Measurements from ENCODE around the gene BTBD10.

BTBD10 gene

GRCh38 chr11:13343067-13343466, 120.0 kb downstream of the BTBD10 start:
- Histone ChIP-seq H3K4me3 (ENCODE audit: low read length) (no peak overlapping the region), H3K27me3 (ENCODE audit: control insufficient read depth, insufficient read depth, low read length) (no peaks in the 10 kb centered on the region), H3K9me3 (ENCODE audit: control insufficient read depth, insufficient read depth, low read length) (no peaks in the 10 kb centered on the region), H3K36me3 (ENCODE audit: control insufficient read depth, insufficient read depth, low read length) (no peaks in the 10 kb centered on the region), H3K4me1 (ENCODE audit: control insufficient read depth, insufficient read depth, low read length) (no peaks in the 10 kb centered on the region), H3K27ac (ENCODE audit: low read length) (no peak overlapping the region)
- WGBS (ENCODE audit: insufficient coverage, insufficient read length) = no CpG with 5 or more reads among the region's 4 CpGs
- no peak for DNase-seq (ENCODE audit: low read depth, low spot score)

DNA sequence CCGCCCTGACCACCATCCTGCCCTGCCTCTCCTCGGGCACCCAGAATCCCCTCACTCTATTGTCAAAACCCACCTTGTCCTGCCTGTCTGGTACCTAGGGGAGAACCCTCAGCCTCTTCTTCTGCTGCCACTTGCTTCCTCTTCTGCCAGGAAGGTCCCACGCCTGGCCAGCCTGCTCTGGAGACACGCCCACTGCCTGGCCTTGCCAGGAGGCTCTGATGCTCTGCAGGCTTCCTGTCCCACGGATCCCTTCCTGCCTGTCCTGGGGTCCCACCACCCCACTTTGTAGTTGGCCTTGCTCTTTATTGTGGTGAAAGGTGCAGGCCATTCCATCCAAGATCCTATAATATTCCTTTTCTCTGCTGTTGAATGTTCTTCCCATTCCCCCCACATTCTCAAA, 122.0 kb downstream of the BTBD10 start:
- Histone ChIP-seq H3K27ac (ENCODE audit: low read length) (no peak overlapping the region), H3K27me3 (ENCODE audit: control insufficient read depth, insufficient read depth, low read length) (no peaks in the 10 kb centered on the region), H3K9me3 (ENCODE audit: control insufficient read depth, insufficient read depth, low read length) (no peaks in the 10 kb centered on the region), H3K4me3 (ENCODE audit: low read length) (no peak overlapping the region), H3K4me1 (ENCODE audit: control insufficient read depth, insufficient read depth, low read length) (no peaks in the 10 kb centered on the region), H3K36me3 (ENCODE audit: control insufficient read depth, insufficient read depth, low read length) (no peaks in the 10 kb centered on the region)
- WGBS (ENCODE audit: insufficient coverage, insufficient read length) = no CpG with 5 or more reads among the region's 5 CpGs
- DNase-seq (ENCODE audit: low read depth, low spot score) = no peak

- H3K4me1 ChIP-seq (ENCODE audit: control insufficient read depth, insufficient read depth, low read length) = no peaks in the 10 kb centered on the region
- H3K36me3 ChIP-seq (ENCODE audit: control insufficient read depth, insufficient read depth, low read length) = no peaks in the 10 kb centered on the region
- WGBS (ENCODE audit: insufficient coverage, insufficient read length) = no CpG with 5 or more reads among the region's 11 CpGs
- no peaks in the 10 kb centered on the region for H3K9me3 ChIP-seq (ENCODE audit: control insufficient read depth, insufficient read depth, low read length)
- H3K27me3 ChIP-seq (ENCODE audit: control insufficient read depth, insufficient read depth, low read length) = no peaks in the 10 kb centered on the region
- DNase-seq (ENCODE audit: low read depth, low spot score) = no peak
- H3K27ac ChIP-seq (ENCODE audit: low read length) = no peak overlapping the region
- no peak overlapping the region for H3K4me3 ChIP-seq (ENCODE audit: low read length)
Observed at GRCh38 chr11:13339195-13340153, 123.5 kb downstream of the BTBD10 start.

- H3K4me1 ChIP-seq (ENCODE audit: control insufficient read depth, insufficient read depth, low read length) = no peaks in the 10 kb centered on the region
- DNase-seq (ENCODE audit: low read depth, low spot score) = no peak
- H3K27ac ChIP-seq (ENCODE audit: low read length) = no peak overlapping the region
- no peaks in the 10 kb centered on the region for H3K27me3 ChIP-seq (ENCODE audit: control insufficient read depth, insufficient read depth, low read length)
- H3K4me3 ChIP-seq (ENCODE audit: low read length) = no peak overlapping the region
- no peaks in the 10 kb centered on the region for H3K36me3 ChIP-seq (ENCODE audit: control insufficient read depth, insufficient read depth, low read length)
- no peaks in the 10 kb centered on the region for H3K9me3 ChIP-seq (ENCODE audit: control insufficient read depth, insufficient read depth, low read length)
- no CpG with 5 or more reads among the region's 9 CpGs for WGBS (ENCODE audit: insufficient coverage, insufficient read length)
Observed at GRCh38 chr11:13338427-13339069, 124.5 kb downstream of the BTBD10 start.

GRCh38 chr11:13338019-13338426, 125.0 kb downstream of the BTBD10 start:
- no peaks in the 10 kb centered on the region for H3K27me3 ChIP-seq (ENCODE audit: control insufficient read depth, insufficient read depth, low read length)
- WGBS (ENCODE audit: insufficient coverage, insufficient read length) = no CpG with 5 or more reads among the region's 5 CpGs
- no peaks in the 10 kb centered on the region for H3K36me3 ChIP-seq (ENCODE audit: control insufficient read depth, insufficient read depth, low read length)
- no peak for DNase-seq (ENCODE audit: low read depth, low spot score)
- H3K9me3 ChIP-seq (ENCODE audit: control insufficient read depth, insufficient read depth, low read length) = no peaks in the 10 kb centered on the region
- no peak overlapping the region for H3K4me3 ChIP-seq (ENCODE audit: low read length)
- no peaks in the 10 kb centered on the region for H3K4me1 ChIP-seq (ENCODE audit: control insufficient read depth, insufficient read depth, low read length)
- H3K27ac ChIP-seq (ENCODE audit: low read length) = no peak overlapping the region
